Measurements from ENCODE around the gene GALNTL6. TPM values are rescaled to one million over a fixed set of nuclear protein-coding genes. Genes with fewer than 3 reads are reported as not detected.

The GALNTL6 gene
- total RNA-seq, 1 donor from 2014 or later: 0.34 TPM

DNA sequence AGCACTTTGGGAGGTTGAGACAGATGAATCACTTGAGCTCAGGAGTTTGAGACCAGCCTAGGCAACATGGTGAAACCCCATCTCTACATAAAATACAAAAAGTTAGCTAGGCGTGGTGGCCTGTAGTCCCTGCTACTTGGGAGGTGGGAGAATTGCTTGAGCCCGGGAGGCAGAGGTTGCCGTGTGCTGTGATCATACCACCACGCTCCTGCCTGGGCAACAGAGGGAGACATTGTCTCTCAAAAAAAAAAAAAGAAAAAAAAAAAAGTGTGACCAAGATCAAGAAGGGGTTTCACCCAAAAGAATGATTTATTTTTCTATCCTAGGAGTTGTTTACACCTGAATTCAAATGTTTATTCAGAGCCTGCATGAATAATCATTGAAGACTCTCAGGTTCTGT, 783.0 kb downstream of the GALNTL6 start:
- Mint-ChIP-seq H3K9me3 (ENCODE audit: unreplicated experiment) (no peaks in the 10 kb centered on the region), H3K36me3 (ENCODE audit: unreplicated experiment) (no peaks in the 10 kb centered on the region), H3K27ac (ENCODE audit: unreplicated experiment) (no peak overlapping the region), H3K27me3 (ENCODE audit: unreplicated experiment) (no peaks in the 10 kb centered on the region), H3K4me1 (ENCODE audit: low read depth, unreplicated experiment) (peaks cover 22% of the 10 kb centered on the region), H3K4me3 (ENCODE audit: unreplicated experiment) (no peak overlapping the region)
- TF ChIP-seq, protein P1, sequence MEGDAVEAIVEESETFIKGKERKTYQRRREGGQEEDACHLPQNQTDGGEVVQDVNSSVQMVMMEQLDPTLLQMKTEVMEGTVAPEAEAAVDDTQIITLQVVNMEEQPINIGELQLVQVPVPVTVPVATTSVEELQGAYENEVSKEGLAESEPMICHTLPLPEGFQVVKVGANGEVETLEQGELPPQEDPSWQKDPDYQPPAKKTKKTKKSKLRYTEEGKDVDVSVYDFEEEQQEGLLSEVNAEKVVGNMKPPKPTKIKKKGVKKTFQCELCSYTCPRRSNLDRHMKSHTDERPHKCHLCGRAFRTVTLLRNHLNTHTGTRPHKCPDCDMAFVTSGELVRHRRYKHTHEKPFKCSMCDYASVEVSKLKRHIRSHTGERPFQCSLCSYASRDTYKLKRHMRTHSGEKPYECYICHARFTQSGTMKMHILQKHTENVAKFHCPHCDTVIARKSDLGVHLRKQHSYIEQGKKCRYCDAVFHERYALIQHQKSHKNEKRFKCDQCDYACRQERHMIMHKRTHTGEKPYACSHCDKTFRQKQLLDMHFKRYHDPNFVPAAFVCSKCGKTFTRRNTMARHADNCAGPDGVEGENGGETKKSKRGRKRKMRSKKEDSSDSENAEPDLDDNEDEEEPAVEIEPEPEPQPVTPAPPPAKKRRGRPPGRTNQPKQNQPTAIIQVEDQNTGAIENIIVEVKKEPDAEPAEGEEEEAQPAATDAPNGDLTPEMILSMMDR (IDR thresholded peaks at IDR 0.05; ENCODE audit: partially characterized antibody, unreplicated experiment): no peak
- no peak for DNase-seq

GRCh38 chr4:172599554-172599953, 786.4 kb downstream of the GALNTL6 start:
- Mint-ChIP-seq H3K9me3 (ENCODE audit: unreplicated experiment) (no peaks in the 10 kb centered on the region), H3K36me3 (ENCODE audit: unreplicated experiment) (no peaks in the 10 kb centered on the region), H3K4me1 (ENCODE audit: low read depth, unreplicated experiment) (peaks cover 24% of the 10 kb centered on the region), H3K4me3 (ENCODE audit: unreplicated experiment) (no peak overlapping the region), H3K27ac (ENCODE audit: unreplicated experiment) (no peak overlapping the region), H3K27me3 (ENCODE audit: unreplicated experiment) (no peaks in the 10 kb centered on the region)
- no peak for DNase-seq
- TF ChIP-seq, protein P1 (IDR thresholded peaks at IDR 0.05; ENCODE audit: partially characterized antibody, unreplicated experiment): no peak

- no peak overlapping the region for H3K4me3 Mint-ChIP-seq (ENCODE audit: unreplicated experiment)
- H3K9me3 Mint-ChIP-seq (ENCODE audit: unreplicated experiment): no peaks in the 10 kb centered on the region
- no peaks in the 10 kb centered on the region for H3K27me3 Mint-ChIP-seq (ENCODE audit: unreplicated experiment)
- H3K27ac Mint-ChIP-seq (ENCODE audit: unreplicated experiment): peak overlapping the region; percentile 41
- no peak for DNase-seq
- TF ChIP-seq, protein P1 (IDR thresholded peaks at IDR 0.05; ENCODE audit: partially characterized antibody, unreplicated experiment): no peak
- H3K36me3 Mint-ChIP-seq (ENCODE audit: unreplicated experiment): no peaks in the 10 kb centered on the region
- H3K4me1 Mint-ChIP-seq (ENCODE audit: low read depth, unreplicated experiment): peaks cover 24% of the 10 kb centered on the region
Measured at GRCh38 chr4:172601195-172601594, 788.0 kb downstream of the GALNTL6 start.

DNA sequence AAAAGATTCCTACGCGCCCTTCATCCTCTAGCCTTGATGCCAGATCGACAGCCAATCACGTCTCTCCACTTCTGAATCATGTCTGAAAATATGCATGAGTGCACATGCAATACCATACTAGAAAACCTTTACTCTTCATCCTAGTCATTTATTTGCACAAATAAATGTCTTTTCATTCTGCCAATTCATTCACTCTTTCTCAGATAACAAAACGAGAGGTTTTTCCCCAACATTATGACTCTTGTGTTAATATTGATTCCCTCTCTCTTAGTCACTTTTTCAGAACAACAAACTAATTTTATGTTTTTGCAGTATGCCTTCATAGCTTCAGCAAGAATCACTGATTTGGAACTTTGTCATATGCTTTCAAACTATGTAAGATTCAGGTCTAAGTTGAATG, 806.0 kb downstream of the GALNTL6 start:
- TF ChIP-seq, protein P1 (IDR thresholded peaks at IDR 0.05; ENCODE audit: partially characterized antibody, unreplicated experiment): no peak
- DNase-seq: no peak
- Mint-ChIP-seq H3K4me3 (ENCODE audit: unreplicated experiment) (no peak overlapping the region), H3K9me3 (ENCODE audit: unreplicated experiment) (no peaks in the 10 kb centered on the region), H3K27ac (ENCODE audit: unreplicated experiment) (no peak overlapping the region), H3K36me3 (ENCODE audit: unreplicated experiment) (no peaks in the 10 kb centered on the region), H3K27me3 (ENCODE audit: unreplicated experiment) (peaks cover 1% of the 10 kb centered on the region), H3K4me1 (ENCODE audit: low read depth, unreplicated experiment) (no peaks in the 10 kb centered on the region)

- Mint-ChIP-seq H3K36me3 (ENCODE audit: unreplicated experiment) (no peaks in the 10 kb centered on the region), H3K4me1 (ENCODE audit: low read depth, unreplicated experiment) (no peaks in the 10 kb centered on the region), H3K27ac (ENCODE audit: unreplicated experiment) (no peak overlapping the region), H3K9me3 (ENCODE audit: unreplicated experiment) (no peaks in the 10 kb centered on the region), H3K27me3 (ENCODE audit: unreplicated experiment) (peaks cover 1% of the 10 kb centered on the region), H3K4me3 (ENCODE audit: unreplicated experiment) (no peak overlapping the region)
- no peak for DNase-seq
- TF ChIP-seq, protein P1 (IDR thresholded peaks at IDR 0.05; ENCODE audit: partially characterized antibody, unreplicated experiment): no peak
Measured at GRCh38 chr4:172619798-172620197, 806.6 kb downstream of the GALNTL6 start.

Data from glutamatergic neuron (in vitro differentiated cells).